Germinal center (tissue), 1 donor: ENCODE data around the gene SCN4A.
A peak's percentile ranks its signal among the peaks of the same experiment; 100 is the strongest.

Source experiments
- DNase-seq: peaks from one replicate; pipeline ENCODE4 v3.0.0; 2012; ENCODE audit warnings: mixed read lengths, low spot score

Gene SCN4A

DNA sequence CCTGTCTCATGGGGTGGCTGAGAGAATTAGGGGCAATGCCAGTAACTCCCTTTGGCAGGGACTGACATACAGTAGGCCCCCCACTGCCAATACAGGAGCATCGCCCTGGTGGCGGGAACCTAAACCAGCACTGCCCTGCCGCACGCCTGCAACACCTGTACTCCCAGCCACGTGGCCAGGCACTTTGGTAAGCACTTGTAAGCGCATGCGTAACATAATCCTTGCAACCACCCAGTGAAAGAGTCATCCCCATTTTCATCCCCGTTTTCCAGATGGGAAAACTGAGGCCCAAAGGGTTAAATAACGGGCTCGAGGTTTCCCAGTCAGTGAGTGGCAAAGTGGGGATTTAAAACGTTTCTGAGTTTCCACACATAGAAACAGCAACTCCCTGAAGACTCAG, 17.5 kb downstream of the SCN4A start:
- DNase-seq, result no peak

DNA sequence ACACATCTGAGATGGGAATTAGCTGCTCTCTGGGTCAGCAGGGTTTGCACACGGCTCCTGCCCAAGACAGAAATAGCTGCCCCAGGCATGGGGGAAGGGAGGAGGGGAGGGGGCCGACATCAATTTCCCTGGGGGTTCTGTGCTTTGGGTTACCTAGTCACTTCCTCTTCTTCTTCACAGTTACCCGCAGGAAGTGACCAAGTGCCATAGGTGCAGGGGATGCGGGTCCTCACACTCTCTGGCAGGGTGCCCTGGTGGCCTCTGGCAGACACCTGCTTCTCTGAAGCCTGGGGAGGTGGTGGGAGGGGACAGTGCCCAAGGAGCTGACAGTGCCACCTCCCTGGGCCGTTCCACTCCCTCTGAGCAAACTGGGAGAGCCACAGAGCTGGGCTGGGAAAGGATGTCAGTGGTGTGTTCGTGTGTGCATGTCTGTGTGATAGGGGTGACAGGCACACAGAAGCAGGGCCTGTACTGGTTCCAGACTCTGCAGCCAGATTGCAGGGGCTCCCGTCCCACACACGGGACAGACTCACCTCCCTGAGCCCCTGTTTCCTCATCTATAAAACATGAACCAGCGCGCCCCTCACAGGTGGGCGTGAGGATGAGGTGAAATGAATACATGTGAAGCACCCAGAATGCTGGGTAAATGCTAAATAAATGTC, 18.2 kb downstream of the SCN4A start:
- DNase-seq, result peak; percentile 74

DNA sequence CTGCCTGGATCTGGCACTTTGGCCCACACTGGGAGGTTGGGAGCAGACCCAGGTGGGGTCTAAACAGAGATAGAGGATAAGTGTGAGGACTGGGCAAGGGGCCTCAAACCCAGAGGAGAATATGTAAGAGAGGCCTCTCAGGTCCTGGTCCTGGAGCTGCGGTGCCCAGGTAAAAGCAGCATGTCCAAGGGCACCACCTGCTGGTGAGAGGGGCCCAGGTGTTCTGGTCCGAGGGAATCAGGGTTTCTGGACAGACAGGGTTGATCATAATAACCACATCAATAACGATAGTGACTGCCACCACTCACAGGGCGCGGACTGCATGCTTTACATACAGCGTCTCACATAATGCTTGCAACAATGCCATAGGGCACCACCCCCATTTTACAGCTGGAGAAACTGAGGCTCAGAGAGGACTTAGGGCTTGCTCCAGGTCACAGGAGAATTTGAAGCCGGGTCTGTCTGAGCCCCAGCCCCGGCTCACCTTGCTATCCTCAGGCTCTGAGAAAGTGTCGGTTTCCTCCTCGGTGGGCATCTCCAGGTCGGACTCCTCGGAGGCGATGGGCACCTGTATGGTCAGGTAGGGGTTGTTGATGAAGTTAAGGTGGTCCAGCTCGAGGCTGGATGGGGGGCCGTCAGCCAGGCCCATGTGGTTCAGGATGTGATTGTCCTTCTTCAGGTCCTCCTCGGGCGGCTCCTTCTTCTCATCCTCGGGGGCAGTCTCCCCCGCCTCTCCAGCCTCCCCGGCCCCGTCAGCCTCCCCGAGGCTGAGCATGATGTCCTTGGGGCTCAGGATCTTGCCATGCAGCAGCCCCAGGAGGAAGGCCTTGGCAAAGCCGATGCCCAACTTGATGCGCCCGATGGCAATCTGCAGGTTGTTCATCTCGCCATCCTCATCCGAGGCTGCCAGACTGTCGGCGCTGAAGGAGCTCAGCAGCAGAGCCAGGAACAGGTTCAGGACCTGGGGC, 21.5 kb downstream of the SCN4A start:
- DNase-seq, result peak; percentile 79

DNA sequence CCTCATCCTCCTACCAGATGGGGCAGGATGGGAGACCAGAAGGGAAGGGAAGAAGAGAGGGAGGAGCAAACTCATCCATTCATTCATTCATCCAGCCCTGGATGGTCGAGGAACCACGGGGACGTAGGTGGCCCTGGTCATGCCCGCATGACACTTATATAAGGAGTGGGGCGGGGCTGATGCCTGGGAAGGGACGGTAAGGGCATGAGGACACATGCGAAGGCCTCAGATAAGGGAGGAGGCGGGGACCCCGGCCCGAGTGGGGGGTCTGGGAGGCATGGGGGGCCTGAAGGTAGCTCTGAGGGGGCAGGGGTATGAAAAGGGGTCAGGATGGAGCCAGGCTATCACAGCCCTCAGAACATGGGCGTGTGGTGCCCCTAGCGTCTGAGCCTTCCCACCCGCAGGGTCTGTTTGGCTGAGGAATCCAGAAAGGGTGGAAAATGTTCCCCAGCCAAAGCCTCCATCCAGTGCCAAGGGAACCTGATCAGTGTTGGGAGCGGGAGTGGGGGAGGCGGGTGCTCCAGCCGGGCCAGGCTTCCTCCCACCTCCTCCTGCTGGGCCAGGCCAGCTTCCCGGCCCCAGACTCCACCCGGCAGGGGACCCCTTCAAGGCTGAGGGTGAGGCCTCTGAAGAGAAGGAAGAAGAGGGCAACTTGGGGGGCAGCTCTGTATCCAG, 23.0 kb downstream of the SCN4A start:
- DNase-seq, result no peak

GRCh38 chr17:63948521-63948920, 24.2 kb downstream of the SCN4A start:
- no peak for DNase-seq

GRCh38 chr17:63947711-63948330, 24.9 kb downstream of the SCN4A start:
- DNase-seq, result no peak

DNA sequence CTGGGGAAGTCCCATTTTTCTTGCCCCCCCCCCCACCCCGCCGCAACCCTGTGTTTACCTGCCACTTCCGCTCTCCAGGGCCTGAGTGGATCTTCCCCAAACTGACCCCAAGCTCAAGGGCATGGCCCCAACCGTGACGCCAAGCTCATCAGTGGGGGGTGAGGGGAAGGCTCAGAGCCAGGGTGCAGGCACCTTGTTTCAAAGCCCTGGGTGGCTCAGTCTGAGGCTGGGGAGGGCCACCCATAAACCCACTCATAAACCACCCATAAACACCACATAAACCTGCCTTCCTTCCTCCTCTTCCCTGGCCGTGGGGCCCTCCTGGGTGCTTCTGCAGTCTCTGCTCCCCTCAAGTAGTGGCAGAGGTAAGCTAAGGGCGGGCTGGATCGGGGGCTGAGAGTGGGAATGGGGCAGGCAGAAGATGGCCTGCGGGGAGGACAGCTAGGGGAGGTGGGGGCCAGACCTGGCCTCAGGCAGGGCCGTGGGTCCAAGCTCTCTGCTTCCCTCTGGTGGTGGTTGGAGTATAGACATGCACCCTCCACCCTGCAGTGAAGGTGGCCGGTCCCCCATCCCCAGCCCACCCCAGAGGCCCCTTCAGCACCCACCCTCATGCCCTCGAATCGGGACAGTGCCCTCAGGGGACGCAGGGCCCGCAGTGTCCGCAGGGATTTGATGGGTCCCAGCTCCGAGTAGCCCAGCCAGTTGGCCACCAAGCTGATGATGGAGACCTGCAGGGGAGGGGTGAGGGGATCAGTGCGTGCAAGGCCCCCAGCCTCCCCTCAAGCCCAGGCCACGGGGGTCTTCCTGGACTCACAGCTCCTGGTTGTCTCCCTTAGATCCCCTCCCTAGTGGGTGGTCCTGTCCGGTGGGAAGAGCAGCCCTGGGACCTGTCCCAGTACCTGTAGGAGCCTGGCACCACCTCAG, 26.0 kb downstream of the SCN4A start:
- DNase-seq, result peak; percentile 88

- peak; percentile 84 for DNase-seq
Measured at GRCh38 chr17:63945784-63946439, 26.8 kb downstream of the SCN4A start.

GRCh38 chr17:63944736-63945499, 27.8 kb downstream of the SCN4A start:
- DNase-seq, result no peak

DNA sequence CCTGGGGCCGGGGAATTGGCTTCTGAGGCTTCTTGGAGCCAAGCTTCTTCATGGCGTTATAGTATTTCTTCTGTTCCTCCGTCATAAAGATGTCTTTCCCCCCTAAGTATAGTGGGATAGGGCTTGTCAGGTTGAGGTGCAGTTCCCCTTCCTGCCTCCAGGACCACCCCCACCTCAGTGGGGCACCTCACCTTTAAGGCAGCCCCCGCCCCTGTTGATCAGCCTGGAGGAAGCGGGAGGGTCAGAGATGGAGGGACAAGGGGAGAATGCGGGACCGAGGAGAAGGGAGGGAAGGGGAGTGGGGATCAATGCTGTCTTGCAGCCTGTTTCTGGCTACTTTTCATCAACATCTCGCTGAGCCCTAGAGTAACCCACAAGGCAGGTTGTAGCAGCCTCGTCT, 29.0 kb downstream of the SCN4A start:
- no peak for DNase-seq

- no peak for DNase-seq
Measured at GRCh38 chr17:63942309-63942985, 30.3 kb downstream of the SCN4A start.

DNA sequence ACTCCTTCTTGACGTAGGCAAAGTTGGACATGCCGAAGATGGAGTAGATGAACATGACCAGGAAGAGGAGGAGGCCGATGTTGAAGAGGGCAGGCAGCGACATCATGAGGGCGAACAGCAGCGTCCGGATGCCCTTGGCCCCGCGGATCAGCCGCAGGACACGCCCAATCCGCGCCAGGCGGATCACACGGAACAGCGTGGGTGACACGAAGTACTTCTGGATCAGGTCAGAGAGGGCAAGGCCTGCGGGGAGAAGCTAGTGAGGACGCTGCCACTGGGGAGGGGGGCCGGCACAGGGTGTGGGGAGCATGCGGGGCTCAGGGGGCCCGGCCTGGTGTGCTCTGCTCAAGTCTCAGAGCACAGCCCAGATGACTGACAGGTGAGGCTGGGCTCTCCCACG, 31.0 kb downstream of the SCN4A start:
- no peak for DNase-seq

- DNase-seq, result no peak
Measured at GRCh38 chr17:63941162-63941561, 31.6 kb downstream of the SCN4A start.

- no peak for DNase-seq
Measured at GRCh38 chr17:63940584-63940983, 32.1 kb downstream of the SCN4A start.

DNA sequence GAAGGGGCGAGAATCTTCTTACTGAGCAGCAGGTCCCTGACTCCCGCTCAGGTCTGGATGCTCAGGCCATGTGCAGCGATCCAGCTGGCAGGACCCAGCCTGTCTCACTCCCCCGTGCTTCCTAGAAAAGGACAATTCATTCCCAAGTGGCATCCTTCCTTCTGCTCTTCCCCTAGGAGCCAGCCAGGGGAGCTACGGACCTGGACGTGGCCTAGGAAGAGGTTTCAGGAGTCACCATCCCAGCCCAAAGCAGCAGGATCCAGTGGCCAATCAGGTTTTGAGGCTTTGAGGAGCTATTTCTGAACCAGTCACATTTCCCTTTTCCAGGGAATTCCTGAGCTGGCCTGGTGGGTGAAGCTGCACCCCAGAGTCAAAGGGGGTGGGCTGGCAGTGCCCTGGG, 32.8 kb downstream of the SCN4A start:
- no peak for DNase-seq

DNA sequence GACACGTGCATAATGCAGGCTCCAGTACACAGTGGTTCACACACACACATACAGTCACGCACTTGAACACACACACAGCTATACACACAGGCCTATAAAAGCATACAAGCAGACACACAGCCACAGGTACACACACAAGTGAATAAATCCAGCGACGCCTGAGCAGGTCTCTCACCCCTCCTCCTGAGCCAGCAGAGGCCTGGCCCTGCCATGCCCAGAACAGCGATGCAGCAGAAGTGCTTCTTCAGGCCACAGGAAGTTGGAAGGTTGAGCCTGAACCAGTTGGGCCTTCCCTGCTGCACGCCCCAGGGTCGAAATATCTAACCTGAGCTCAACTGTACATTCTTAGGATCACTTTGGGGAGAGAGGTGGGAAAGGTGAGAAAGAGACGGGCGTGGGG, 33.3 kb downstream of the SCN4A start:
- DNase-seq, result no peak

DNA sequence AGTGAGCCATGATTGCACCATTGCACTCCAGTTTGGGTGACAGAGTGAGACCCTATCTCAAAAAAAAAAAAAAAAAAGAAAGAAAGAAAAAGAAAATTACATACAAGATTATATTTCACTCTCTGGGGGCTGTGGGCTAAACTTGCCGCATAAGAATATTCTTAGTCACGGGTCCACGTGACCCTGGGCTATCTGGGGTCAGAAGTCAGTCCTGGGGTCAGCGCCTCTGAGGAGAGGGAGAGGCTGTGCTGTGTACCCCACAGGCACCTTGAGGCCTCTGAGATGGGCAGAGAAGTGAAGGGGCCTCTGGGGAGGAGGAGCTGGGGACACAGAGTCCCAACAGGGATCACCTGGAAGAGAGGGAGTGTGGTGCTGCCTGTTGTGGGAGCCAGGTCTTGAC, 34.8 kb downstream of the SCN4A start:
- DNase-seq, result no peak

DNA sequence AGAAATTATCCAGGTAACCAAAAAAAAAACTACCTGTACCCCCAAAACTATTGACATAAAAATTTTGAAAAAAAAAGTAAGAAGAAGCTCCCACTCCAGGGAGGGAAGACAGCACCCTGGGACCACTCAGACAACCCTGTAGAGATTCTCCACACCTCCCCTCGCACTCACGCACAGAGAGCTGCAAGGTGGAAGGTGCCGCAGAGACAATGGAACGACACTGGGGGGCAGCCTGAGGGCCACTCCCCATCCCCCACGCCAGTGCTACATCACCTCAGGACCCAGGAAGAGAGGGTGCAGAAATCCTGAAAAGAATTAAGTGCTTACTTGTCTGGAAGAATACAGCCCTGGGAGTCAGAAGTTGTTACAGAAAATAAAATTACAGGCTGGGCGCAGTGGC, 35.4 kb downstream of the SCN4A start:
- no peak for DNase-seq
